ENCODE data around the gene ASPA. TPM values are rescaled to one million over a fixed set of nuclear protein-coding genes. Genes with fewer than 3 reads are reported as not detected.

The ASPA gene
- polyA plus RNA-seq, 1 of the 3 experiments (the other 2 are of a cell fraction): not detected

DNA sequence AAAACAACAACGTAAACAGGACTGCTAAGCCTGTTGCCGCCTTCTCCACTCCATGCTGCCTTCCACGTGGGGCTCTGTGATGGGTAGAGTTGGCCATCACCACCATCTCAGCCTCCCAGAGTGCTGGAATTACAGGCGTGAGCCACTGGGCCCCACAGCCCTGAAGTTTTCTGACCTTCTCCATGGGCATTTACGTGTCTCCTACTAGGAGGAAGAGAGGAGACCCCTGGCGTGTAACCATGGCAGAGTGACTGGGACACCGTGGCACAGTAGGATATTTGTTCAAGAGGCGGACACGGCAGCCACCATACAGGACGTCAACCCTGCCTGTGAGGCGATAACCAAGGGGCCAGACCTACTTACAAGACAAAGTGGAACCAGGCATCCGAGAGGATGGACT, 50.7 kb downstream of the ASPA start:
- ChIA-PET CTCF (no interaction called here), POLR2A (no interaction called here)
- TF ChIP-seq GATA2 (CRISPR knock-in tag; IDR thresholded peaks at IDR 0.05) (no peak), MEF2A (IDR thresholded peaks at IDR 0.05; ENCODE audit: borderline replicate concordance, low read depth) (no peak), TCF12 (IDR thresholded peaks at IDR 0.05) (no peak), SMC3 (IDR thresholded peaks at IDR 0.05; ENCODE audit: low read depth, low read length) (no peak), FOSL2 (IDR thresholded peaks at IDR 0.05; ENCODE audit: borderline replicate concordance, low read depth) (no peak), YY1 (IDR thresholded peaks at IDR 0.05; ENCODE audit: low read depth) (no peak), CHD2 (IDR thresholded peaks at IDR 0.05; ENCODE audit: low read length, partially characterized antibody) (no peak)
- TF ChIP-seq, protein P1, sequence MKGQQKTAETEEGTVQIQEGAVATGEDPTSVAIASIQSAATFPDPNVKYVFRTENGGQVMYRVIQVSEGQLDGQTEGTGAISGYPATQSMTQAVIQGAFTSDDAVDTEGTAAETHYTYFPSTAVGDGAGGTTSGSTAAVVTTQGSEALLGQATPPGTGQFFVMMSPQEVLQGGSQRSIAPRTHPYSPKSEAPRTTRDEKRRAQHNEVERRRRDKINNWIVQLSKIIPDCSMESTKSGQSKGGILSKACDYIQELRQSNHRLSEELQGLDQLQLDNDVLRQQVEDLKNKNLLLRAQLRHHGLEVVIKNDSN (IDR thresholded peaks at IDR 0.05; ENCODE audit: borderline replicate concordance, low read depth): no peak
- TF ChIP-seq, protein P2, sequence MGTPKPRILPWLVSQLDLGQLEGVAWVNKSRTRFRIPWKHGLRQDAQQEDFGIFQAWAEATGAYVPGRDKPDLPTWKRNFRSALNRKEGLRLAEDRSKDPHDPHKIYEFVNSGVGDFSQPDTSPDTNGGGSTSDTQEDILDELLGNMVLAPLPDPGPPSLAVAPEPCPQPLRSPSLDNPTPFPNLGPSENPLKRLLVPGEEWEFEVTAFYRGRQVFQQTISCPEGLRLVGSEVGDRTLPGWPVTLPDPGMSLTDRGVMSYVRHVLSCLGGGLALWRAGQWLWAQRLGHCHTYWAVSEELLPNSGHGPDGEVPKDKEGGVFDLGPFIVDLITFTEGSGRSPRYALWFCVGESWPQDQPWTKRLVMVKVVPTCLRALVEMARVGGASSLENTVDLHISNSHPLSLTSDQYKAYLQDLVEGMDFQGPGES (IDR thresholded peaks at IDR 0.05; ENCODE audit: low read depth, low read length): no peak
- Histone ChIP-seq H4K20me1 (ENCODE audit: insufficient read depth) (no peaks in the 10 kb centered on the region), H3K4me2 (no peak overlapping the region), H3K9me3 (no peaks in the 10 kb centered on the region), H3K4me3 (ENCODE audit: low read depth in 2 of 2, low read length in 1 of 2) (no peak overlapping the region), H3K9me2 (no peaks in the 10 kb centered on the region), H2AFZ (ENCODE audit: low read depth) (no peak overlapping the region), H3K36me3 (replicated peaks in 1 of 2; ENCODE audit: control insufficient read depth in 1 of 2, insufficient read depth in 2 of 2, low read length in 1 of 2) (no peaks in the 10 kb centered on the region), H3F3A (replicated peaks; ENCODE audit: insufficient read depth) (no peaks in the 10 kb centered on the region), H3K27ac (ENCODE audit: low read depth in 2 of 2, low read length in 1 of 2) (no peak overlapping the region), H3K79me2 (ENCODE audit: insufficient read depth) (no peaks in the 10 kb centered on the region), H3K27me3 (ENCODE audit: insufficient read depth) (no peaks in the 10 kb centered on the region), H3K4me1 (ENCODE audit: control insufficient read depth in 1 of 2, insufficient read depth in 2 of 2, low read depth in 1 of 2, low read length in 1 of 2) (no peaks in the 10 kb centered on the region), H3K9ac (no peak overlapping the region)
- WGBS (ENCODE audit: low lambda C conversion rate): 68% methylated on average over 12 of the region's 12 CpGs
- no peak for DNase-seq

DNA sequence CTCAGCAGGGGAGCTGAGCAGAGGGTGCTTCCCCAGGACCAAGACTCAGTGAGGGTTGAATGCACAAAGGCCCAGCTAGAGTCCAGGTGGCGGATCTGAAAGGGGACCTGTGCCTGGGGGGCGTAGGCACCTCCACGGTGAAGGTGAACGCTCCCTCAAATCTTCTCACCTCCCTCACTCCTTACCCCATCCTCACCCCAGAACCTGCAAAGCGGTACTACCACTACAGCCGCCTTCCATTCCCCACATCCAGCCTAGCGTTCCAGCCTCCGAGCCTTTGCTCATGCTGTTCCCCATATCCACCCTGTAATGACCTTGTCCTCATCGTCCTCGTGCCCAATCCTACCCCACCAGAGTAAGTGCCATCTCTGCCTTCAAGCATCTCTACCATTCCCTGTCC, 51.2 kb downstream of the ASPA start:
- TF ChIP-seq MXI1 (IDR thresholded peaks at IDR 0.05; ENCODE audit: low read depth, low read length): no peak
- TF ChIP-seq NRF1 (IDR thresholded peaks at IDR 0.05; ENCODE audit: low read depth, low read length): no peak
- no peak for TF ChIP-seq FOXJ3 (CRISPR knock-in tag; IDR thresholded peaks at IDR 0.05)
- TF ChIP-seq FOSL2 (IDR thresholded peaks at IDR 0.05; ENCODE audit: borderline replicate concordance, low read depth): no peak
- TF ChIP-seq, protein P3, sequence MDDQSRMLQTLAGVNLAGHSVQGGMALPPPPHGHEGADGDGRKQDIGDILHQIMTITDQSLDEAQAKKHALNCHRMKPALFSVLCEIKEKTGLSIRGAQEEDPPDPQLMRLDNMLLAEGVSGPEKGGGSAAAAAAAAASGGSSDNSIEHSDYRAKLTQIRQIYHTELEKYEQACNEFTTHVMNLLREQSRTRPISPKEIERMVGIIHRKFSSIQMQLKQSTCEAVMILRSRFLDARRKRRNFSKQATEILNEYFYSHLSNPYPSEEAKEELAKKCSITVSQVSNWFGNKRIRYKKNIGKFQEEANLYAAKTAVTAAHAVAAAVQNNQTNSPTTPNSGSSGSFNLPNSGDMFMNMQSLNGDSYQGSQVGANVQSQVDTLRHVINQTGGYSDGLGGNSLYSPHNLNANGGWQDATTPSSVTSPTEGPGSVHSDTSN (IDR thresholded peaks at IDR 0.05): no peak
- no peaks in the 10 kb centered on the region for H3K4me1 ChIP-seq (ENCODE audit: control insufficient read depth in 1 of 2, insufficient read depth in 2 of 2, low read depth in 1 of 2, low read length in 1 of 2)
- ChIA-PET POLR2A (no interaction called here), CTCF (no interaction called here)
- 51% methylated on average over 10 of the region's 10 CpGs for WGBS (ENCODE audit: low lambda C conversion rate)
- no peaks in the 10 kb centered on the region for H3K9me2 ChIP-seq
- H3F3A ChIP-seq (replicated peaks; ENCODE audit: insufficient read depth): no peaks in the 10 kb centered on the region
- no peaks in the 10 kb centered on the region for H4K20me1 ChIP-seq (ENCODE audit: insufficient read depth)
- no peaks in the 10 kb centered on the region for H3K36me3 ChIP-seq (replicated peaks in 1 of 2; ENCODE audit: control insufficient read depth in 1 of 2, insufficient read depth in 2 of 2, low read length in 1 of 2)
- no peak overlapping the region for H3K27ac ChIP-seq (ENCODE audit: low read depth in 2 of 2, low read length in 1 of 2)
- H3K4me2 ChIP-seq: no peak overlapping the region
- no peak overlapping the region for H3K9ac ChIP-seq
- DNase-seq: no peak
- no peak overlapping the region for H3K4me3 ChIP-seq (ENCODE audit: low read depth in 2 of 2, low read length in 1 of 2)
- no peak overlapping the region for H2AFZ ChIP-seq (ENCODE audit: low read depth)
- no peaks in the 10 kb centered on the region for H3K9me3 ChIP-seq
- no peaks in the 10 kb centered on the region for H3K79me2 ChIP-seq (ENCODE audit: insufficient read depth)
- H3K27me3 ChIP-seq (ENCODE audit: insufficient read depth): no peaks in the 10 kb centered on the region

All from SK-N-SH (cell line).